ENCODE measurements around the gene MAD1L1. TPM values are rescaled to one million over a fixed set of nuclear protein-coding genes. Genes with fewer than 3 reads are reported as not detected.

MAD1L1 gene
- total and polyA plus RNA-seq, 10 donors = 47.3 to 118 (median 68.2) TPM

GRCh38 chr7:2083362-2083761 is 149.4 kb downstream of the MAD1L1 start:
- no peaks in the 10 kb centered on the region for H3K27me3 ChIP-seq (replicated peaks in 1 of 7)
- no peak overlapping the region for H3K4me3 ChIP-seq
- no peaks in the 10 kb centered on the region for H3K9me3 ChIP-seq
- no peak overlapping the region for H3K27ac ChIP-seq
- TF ChIP-seq CTCF (IDR thresholded peaks at IDR 0.05 in 8 of 11, conservative IDR thresholded peaks at IDR 0.05 in 3 of 11) (no peak), POLR2A (IDR thresholded peaks at IDR 0.05) (no peak), POLR2AphosphoS5 (IDR thresholded peaks at IDR 0.05) (no peak)
- WGBS, 5 donors = 91 to 96% (median 95%) methylated on average over 17 of the region's 17 CpGs
- intact Hi-C loops (cut with DNase I; ENCODE audit: low total_unique reads) = no loop called here
- H3K36me3 ChIP-seq = peaks cover 0 to 51% (median 0%) of the 10 kb centered on the region in 6 donors
- peaks cover 0 to 39% (median 7%) of the 10 kb centered on the region in 6 donors for H3K4me1 ChIP-seq
- DNase-seq = no peak

GRCh38 chr7:2082139-2082998 is 150.4 kb downstream of the MAD1L1 start:
- no peak for DNase-seq
- no peaks in the 10 kb centered on the region for H3K27me3 ChIP-seq (replicated peaks in 1 of 7)
- peaks cover 0 to 29% (median 5%) of the 10 kb centered on the region in 6 donors for H3K4me1 ChIP-seq
- TF ChIP-seq CTCF (IDR thresholded peaks at IDR 0.05 in 8 of 11, conservative IDR thresholded peaks at IDR 0.05 in 3 of 11) (no peak), POLR2AphosphoS5 (IDR thresholded peaks at IDR 0.05) (peak in 1 of 3 donors; percentile 19)
- peaks cover 0 to 59% (median 0%) of the 10 kb centered on the region in 6 donors for H3K36me3 ChIP-seq
- 77 to 89% (median 84%) methylated on average over 31 of the region's 31 CpGs for WGBS, 5 donors
- intact Hi-C loops (cut with DNase I; ENCODE audit: low total_unique reads) = no loop called here
- H3K27ac ChIP-seq = no peak overlapping the region
- no peaks in the 10 kb centered on the region for H3K9me3 ChIP-seq
- no peak overlapping the region for H3K4me3 ChIP-seq

DNA sequence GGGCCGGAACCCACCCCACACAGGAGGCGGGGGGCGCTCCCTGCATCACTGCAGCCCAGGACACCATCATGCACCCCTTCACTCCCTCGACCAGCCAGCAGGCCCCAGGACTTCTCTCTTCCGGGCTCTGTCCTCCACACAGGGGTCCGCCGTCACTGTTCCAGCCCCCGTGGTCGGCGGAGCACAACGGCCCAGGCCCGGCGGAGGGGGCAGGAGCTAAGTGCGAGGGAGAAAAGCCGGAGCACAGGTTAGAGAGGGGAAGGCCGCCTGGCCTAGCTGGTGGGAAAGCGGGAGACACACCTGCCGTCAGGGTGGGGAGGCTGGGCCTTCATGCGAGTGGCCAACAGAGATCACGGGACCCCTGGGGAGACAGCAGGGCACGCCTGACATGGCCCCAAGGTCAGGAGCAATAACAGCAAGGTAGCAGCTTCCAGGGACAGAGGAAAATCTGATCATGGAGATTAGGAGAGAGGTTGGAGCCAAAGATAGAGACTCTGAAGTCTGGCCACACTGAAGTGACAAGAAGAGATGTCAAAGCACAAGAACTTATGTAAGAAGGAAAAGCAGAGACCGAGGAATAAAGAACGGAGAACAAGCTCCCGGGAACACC is 151.1 kb downstream of the MAD1L1 start:
- no peak for DNase-seq
- Histone ChIP-seq H3K9me3 (no peaks in the 10 kb centered on the region), H3K27ac (no peak overlapping the region), H3K4me3 (no peak overlapping the region), H3K4me1 (peaks cover 0 to 27% (median 5%) of the 10 kb centered on the region in 6 donors), H3K36me3 (peaks cover 0 to 67% (median 1%) of the 10 kb centered on the region in 6 donors), H3K27me3 (replicated peaks in 1 of 7) (no peaks in the 10 kb centered on the region)
- WGBS, 5 donors = 92 to 95% (median 95%) methylated on average over 23 to 24 of the region's 24 CpGs
- intact Hi-C loops (cut with DNase I; ENCODE audit: low total_unique reads) = no loop called here
- no peak for TF ChIP-seq POLR2AphosphoS5 (IDR thresholded peaks at IDR 0.05)
- TF ChIP-seq POLR2A (IDR thresholded peaks at IDR 0.05) = no peak
- no peak for TF ChIP-seq CTCF (IDR thresholded peaks at IDR 0.05 in 8 of 11, conservative IDR thresholded peaks at IDR 0.05 in 3 of 11)

DNA sequence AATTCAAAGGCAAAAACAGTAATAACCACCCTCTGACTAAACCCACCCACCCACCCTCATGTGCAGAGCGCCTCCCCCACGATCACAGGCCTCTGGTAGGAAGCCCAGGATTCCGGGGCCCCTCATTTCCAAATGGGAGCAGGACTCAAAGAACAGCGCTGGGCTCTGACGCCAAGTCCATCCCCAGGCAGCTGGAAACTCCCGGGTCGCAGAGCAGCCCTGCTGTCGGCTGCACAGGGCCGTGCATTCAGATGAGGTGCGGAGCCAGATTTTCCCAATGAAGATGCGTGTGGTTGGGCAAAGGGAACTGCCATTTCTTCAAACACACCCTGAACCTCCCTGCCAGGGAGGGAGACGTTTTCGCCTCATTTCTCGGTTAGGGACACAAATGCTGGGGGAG is 152.3 kb downstream of the MAD1L1 start:
- 90 to 98% (median 96%) methylated on average over 14 of the region's 14 CpGs for WGBS, 5 donors
- TF ChIP-seq POLR2AphosphoS5 (IDR thresholded peaks at IDR 0.05) = no peak
- TF ChIP-seq CTCF (IDR thresholded peaks at IDR 0.05 in 8 of 11, conservative IDR thresholded peaks at IDR 0.05 in 3 of 11) = no peak
- TF ChIP-seq POLR2A (IDR thresholded peaks at IDR 0.05) = no peak
- intact Hi-C loops (cut with DNase I; ENCODE audit: low total_unique reads) = no loop called here
- Histone ChIP-seq H3K27ac (no peak overlapping the region), H3K4me1 (peaks cover 0 to 27% (median 5%) of the 10 kb centered on the region in 6 donors), H3K4me3 (no peak overlapping the region), H3K36me3 (peaks cover 0 to 70% (median 2%) of the 10 kb centered on the region in 6 donors), H3K9me3 (no peaks in the 10 kb centered on the region), H3K27me3 (replicated peaks in 1 of 7) (no peaks in the 10 kb centered on the region)
- no peak for DNase-seq
